Measurements from ENCODE around the gene SHLD2.
"Not testable (repeated sequence)": the region's sequence is repeated elsewhere in the genome, so short reads cannot be mapped to it uniquely, and the experiment has no call there.

SHLD2 gene

GRCh38 chr10:87145598-87145997, 50.6 kb downstream of the SHLD2 start:
- FAIRE-seq, result not testable (repeated sequence)

DNA sequence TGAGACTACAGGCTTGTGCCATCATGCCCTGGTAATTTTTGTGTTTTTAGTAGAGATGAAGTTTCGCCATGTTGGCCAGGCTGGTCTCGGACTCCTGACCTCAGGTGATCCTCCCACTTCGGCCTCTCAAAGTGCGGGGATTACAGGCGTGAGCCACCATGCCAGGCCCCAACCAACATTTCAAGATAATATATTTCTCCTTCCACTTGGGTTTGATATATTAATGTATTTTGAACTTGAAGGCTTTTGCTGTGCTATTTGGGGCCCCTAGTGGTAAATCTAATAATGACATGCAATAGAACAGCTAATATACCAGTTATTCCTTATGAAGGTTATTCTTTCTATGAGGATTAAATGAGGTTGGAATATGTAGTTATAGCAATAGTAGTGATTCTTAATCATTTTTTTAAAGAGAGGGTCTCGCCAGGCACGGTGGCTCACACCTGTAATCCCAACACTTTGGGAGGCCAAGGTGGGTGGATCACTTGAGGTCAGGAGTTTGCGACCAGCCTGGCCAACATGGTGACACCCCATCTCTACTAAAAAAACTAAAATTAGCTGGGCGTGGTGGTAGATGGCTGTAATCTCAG, 54.1 kb downstream of the SHLD2 start:
- FAIRE-seq, result not testable (repeated sequence)

DNA sequence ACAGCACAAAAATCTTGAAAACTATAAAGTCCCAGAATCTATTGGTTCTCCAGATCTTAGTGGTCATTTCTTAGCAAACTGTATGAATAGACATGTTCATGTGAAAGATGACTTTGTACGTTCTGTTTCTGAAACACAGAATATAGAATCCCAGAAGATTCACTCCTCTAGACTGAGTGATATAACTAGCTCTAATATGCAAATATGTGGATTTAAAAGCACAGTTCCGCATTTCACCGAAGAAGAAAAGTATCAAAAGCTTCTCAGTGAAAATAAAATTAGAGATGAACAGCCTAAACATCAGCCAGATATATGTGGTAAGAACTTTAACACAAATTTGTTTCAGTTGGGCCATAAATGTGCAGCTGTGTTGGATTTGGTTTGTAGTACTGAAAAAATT, 56.5 kb downstream of the SHLD2 start:
- not testable (repeated sequence) for FAIRE-seq

DNA sequence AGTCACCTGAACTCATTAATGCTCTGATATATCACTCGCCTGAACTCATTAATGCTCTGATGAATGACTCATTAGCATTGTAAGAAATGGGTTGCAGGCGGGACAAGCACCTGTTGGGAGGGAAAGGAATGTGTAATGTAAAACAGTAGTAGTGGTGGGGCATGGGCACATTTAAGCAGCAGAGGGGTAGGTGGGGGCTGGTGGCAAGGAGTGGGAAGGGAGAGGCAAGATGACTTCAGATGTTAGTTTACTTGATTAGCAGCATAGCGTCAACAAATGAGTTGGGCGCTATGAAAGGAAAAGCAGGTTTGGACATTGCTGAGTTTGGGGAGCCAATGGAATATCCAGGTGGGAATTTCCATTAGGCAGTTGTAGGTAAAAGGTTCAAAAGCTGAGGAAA, 61.8 kb downstream of the SHLD2 start:
- FAIRE-seq, result not testable (repeated sequence)

- not testable (repeated sequence) for FAIRE-seq
Measured at GRCh38 chr10:87157821-87158220, 62.8 kb downstream of the SHLD2 start.

DNA sequence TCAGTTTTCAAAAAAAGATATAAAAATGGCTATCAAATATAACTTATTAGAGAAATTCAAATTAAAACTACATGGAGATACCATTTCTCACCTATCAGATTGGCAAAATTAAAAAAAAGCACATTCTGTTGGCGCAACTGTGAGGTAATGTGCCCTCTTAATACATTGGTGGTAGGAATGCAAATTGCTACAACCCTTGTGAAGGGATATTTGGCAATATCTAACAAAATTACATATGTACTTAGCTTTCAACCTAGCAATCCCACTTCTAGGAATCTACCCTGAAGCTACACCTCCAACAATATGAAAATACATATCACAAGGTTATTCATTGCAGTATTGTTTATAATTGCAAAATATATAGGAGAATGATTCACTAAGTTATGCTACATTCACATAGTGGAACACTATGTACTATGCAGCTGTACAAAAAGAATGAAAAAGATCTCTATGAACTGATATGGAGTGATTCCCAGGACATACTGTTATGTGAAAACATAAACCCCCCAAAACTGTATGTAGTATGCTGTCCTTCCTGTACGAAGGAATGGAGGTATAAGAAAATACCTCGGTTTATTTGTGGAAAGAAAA, 67.8 kb downstream of the SHLD2 start:
- FAIRE-seq, result not testable (repeated sequence)

- not testable (repeated sequence) for FAIRE-seq
Measured at GRCh38 chr10:87163414-87163813, 68.4 kb downstream of the SHLD2 start.

DNA sequence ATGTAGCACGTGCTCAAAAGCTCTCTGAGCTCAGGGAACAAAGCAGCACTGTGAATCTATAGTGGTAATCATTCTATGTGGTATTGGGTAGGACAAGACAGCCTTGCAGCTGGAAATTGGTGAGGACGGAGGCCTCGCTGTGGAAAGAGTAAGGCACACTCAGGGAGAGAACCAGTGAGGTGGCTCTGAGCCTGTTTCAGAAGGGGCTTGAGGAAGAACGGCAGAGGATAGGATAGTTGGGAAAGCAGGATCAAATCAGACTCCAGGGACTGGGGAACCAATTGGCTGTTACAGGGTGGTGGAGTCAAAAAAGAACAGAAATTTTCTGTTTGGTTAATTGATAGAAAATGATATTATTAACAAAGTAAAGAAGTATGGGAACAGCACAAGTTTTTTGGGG, 74.9 kb downstream of the SHLD2 start:
- FAIRE-seq, result not testable (repeated sequence)

- FAIRE-seq, result not testable (repeated sequence)
Measured at GRCh38 chr10:87170705-87171104, 75.7 kb downstream of the SHLD2 start.

DNA sequence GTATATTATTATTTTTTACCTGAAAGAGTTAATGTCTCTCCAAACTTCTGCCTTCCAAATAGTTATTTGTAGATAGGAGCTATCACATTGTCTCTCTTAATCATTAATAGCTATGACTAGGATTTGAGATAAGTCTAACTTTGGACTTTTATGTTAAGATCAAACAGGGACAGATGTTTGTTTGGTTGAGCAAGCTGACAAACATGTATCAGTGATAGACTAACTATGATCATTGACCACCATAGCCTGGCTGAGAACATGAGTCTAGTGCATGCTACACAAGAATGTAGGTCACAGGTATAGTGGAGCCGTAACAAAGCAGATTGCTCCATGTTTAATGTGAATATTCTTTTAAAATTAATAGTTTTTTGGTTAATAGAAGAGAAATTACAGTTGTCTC, 76.7 kb downstream of the SHLD2 start:
- FAIRE-seq, result not testable (repeated sequence)

GRCh38 chr10:87172178-87172577, 77.2 kb downstream of the SHLD2 start:
- not testable (repeated sequence) for FAIRE-seq

GRCh38 chr10:87177587-87177986, 82.6 kb downstream of the SHLD2 start:
- FAIRE-seq, result not testable (repeated sequence)

- FAIRE-seq, result not testable (repeated sequence)
Measured at GRCh38 chr10:87184421-87184820, 89.4 kb downstream of the SHLD2 start.

- FAIRE-seq, result not testable (repeated sequence)
Measured at GRCh38 chr10:87186016-87186415, 91.0 kb downstream of the SHLD2 start.

- not testable (repeated sequence) for FAIRE-seq
Measured at GRCh38 chr10:87187573-87187972, 92.6 kb downstream of the SHLD2 start.

GRCh38 chr10:87191841-87192240, 96.8 kb downstream of the SHLD2 start:
- FAIRE-seq, result not testable (repeated sequence)

- not testable (repeated sequence) for FAIRE-seq
Measured at GRCh38 chr10:87200924-87201323, 105.9 kb downstream of the SHLD2 start.

DNA sequence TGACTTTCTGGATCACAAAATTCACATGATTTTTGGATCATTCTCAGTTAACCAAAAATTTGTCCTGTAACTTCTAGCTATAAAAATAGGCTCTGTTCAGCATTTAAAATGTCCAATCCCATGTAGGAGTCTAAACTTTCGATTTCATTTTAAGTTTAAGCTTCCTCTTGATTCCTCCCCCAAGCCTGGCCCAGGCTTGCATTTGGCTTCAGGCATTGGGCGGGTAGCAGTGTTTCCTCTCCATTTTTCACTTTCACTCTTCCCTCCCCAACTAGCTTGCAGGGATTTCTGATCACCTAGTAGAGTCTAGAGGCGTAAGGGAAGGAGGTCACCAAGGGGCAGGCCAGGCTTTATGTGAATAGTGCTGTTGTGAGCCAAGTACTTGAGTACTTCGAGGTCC, 109.8 kb downstream of the SHLD2 start:
- FAIRE-seq, result not testable (repeated sequence)

- not testable (repeated sequence) for FAIRE-seq
Measured at GRCh38 chr10:87206922-87207321, 111.9 kb downstream of the SHLD2 start.

DNA sequence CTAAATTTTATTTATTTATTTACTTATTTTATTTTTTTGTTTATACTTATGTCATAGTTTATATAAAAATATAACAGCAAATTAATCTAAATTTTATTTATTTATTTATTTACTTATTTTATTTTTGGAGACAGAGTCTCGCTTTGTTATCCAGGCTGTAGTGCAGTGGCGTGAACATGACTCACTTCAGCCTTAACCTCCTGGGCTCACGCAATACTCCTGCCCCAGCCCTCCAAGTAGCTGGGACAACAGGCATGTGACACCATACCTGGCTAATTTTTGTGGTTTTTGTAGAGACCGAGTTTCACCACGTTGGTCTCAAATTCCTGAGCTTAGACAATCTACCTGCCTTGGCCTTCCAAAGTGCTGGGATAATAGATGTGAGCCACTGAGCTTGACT, 115.3 kb downstream of the SHLD2 start:
- peak; percentile 63 for FAIRE-seq

GRCh38 chr10:87211848-87212247, 116.8 kb downstream of the SHLD2 start:
- not testable (repeated sequence) for FAIRE-seq

- FAIRE-seq, result not testable (repeated sequence)
Measured at GRCh38 chr10:87213150-87213765, 118.3 kb downstream of the SHLD2 start.

- not testable (repeated sequence) for FAIRE-seq
Measured at GRCh38 chr10:87213806-87214205, 118.8 kb downstream of the SHLD2 start.

DNA sequence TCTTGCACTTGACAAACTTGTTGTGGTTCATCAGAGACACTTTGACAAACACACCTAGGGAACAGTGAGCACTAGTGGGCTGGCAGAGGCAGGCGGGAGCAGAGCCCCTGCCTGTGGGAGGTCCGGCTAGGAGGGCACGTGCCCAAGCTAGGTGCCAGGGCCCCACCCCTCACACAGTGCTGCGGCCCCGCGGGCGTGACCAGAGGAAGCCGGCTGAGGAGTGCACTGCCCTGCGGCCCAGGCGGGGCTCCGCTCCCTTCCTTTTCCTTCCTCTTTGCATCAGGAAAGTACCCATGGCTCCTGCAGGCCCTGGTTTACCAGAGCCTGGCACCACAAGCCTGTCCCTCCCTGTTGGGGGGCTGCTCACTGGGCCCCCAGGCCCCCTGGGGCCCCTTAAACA, 121.1 kb downstream of the SHLD2 start:
- not testable (repeated sequence) for FAIRE-seq

Measured in TTC549 (cell line).